SK-N-MC (cell line): ENCODE measurements around the gene IL22.

Experiments used
- DNase-seq: peaks from one replicate; pipeline ENCODE4 v3.0.0-alpha.2; 2011; ENCODE audit warnings: low read depth, low spot score
- H3K27ac ChIP-seq: fragments of 200-600 bp; sonication (generic); 2 replicates; pipeline ENCODE4 v1.5.1; 2016; ENCODE audit warnings: mixed run types
- H3K36me3 ChIP-seq: fragments of 200-600 bp; sonication (generic); 2 replicates; pipeline ENCODE4 v1.6.1; 2017; ENCODE audit warnings: antibody characterized with exemption, low read length, mixed read lengths; ENCODE audit not compliant: insufficient read depth
- H3K4me3 ChIP-seq: fragments of 200-600 bp; sonication (generic); 2 replicates; pipeline ENCODE4 v1.5.1; 2016
- H3K9ac ChIP-seq: fragments of 200-600 bp; sonication (generic); 2 replicates; pipeline ENCODE4 v1.8.0; 2017; ENCODE audit warnings: mixed run types, mixed read lengths; ENCODE audit not compliant: insufficient read length
- H3K9me3 ChIP-seq: fragments of 200-600 bp; sonication (generic); 2 replicates; pipeline ENCODE4 v1.6.1; 2017; ENCODE audit warnings: low read depth, mild to moderate bottlenecking, antibody characterized with exemption, low read length, moderate library complexity, mixed read lengths
- EZH2 ChIP-seq: fragments of 200-600 bp; sonication (generic); IDR thresholded peaks from one replicate; pipeline ENCODE4 v1.6.1; 2017; ENCODE audit warnings: antibody characterized with exemption
- FOXP2 ChIP-seq: optimal IDR thresholded peaks from 2 replicates; pipeline ENCODE3; 2011; ENCODE audit warnings: mild to moderate bottlenecking, moderate library complexity; ENCODE audit not compliant: insufficient read depth; ENCODE audit errors: extremely low read length, control extremely low read depth
- POLR2AphosphoS5 ChIP-seq: IDR thresholded peaks from 2 replicates; pipeline ENCODE4 v1.6.1; 2012; ENCODE audit warnings: mild to moderate bottlenecking, low read depth, low read length, borderline replicate concordance

IL22 gene

DNA sequence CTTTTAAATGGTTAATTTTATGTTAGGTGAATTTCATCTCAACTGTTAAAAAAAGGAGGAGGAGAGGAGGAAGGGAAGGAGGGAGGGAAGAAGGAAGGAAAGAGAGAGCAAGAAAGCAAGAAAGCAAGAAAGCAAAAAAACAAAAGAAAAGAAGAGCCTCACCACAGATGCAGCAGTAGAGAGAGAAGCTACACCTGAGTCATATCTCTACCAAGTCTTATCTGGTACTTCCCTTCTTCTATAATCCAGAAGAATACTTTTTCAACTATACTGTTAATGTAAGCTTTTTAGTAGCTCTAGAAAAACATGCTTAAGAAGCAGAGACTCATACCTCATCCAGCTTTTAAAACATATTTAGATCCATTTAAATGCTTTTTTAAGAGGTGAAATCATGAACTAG is 22.2 kb downstream of the IL22 start:
- TF ChIP-seq POLR2AphosphoS5: no peak
- TF ChIP-seq EZH2: no peak
- TF ChIP-seq FOXP2: no peak
- H3K36me3 ChIP-seq: no peaks in the 10 kb centered on the region

DNA sequence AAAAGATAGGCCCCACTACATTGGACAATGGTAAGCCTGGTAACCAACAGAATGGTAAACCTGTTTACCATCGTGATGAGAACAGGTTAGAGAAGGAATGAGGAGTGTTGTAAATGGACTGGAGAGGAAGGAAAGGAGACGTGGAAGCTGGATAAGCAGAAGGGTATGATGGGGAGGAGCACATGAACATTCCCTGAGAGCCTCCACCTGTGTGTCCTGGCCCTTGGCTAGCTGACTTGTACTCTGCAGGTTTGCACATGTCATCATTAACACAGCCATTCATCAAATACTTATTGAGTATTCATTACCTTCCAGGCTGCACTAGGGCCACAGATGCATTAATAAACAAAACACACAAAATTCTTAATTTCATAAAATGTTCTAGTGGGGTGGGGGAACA is 23.4 kb downstream of the IL22 start:
- no peaks in the 10 kb centered on the region for H3K36me3 ChIP-seq
- TF ChIP-seq EZH2: no peak
- no peak for TF ChIP-seq POLR2AphosphoS5
- TF ChIP-seq FOXP2: no peak
- H3K4me3 ChIP-seq: no peak overlapping the region
- H3K9ac ChIP-seq: no peak overlapping the region
- no peak overlapping the region for H3K27ac ChIP-seq
- DNase-seq: no peak
- no peaks in the 10 kb centered on the region for H3K9me3 ChIP-seq

More for the DNA sequence above, 22.2 kb downstream of the IL22 start:
- Histone ChIP-seq H3K9ac (no peak overlapping the region), H3K9me3 (no peaks in the 10 kb centered on the region), H3K27ac (no peak overlapping the region), H3K4me3 (no peak overlapping the region)
- DNase-seq: no peak

DNA sequence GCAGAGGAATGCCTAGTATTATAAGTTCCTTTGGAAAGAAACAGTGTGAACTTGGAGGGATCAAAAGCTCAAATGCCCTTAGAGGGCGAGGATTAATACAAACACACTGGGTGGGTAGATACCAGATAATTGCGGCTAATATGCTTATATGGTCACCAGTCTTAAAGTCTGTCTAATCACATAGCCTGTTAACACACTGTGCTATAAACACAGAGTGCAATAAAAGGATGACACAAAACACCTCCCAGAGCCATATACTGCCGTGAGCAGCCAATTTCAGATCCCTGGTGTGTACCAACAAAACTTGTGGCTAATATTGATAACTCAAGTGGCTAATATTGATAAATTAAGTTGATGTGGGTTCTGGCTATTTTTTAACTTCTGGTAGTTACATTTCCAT is 26.0 kb downstream of the IL22 start:
- Histone ChIP-seq H3K4me3 (no peak overlapping the region), H3K9me3 (no peaks in the 10 kb centered on the region), H3K27ac (no peak overlapping the region), H3K9ac (no peak overlapping the region), H3K36me3 (no peaks in the 10 kb centered on the region)
- DNase-seq: no peak
- TF ChIP-seq EZH2 (no peak), FOXP2 (no peak), POLR2AphosphoS5 (no peak)

DNA sequence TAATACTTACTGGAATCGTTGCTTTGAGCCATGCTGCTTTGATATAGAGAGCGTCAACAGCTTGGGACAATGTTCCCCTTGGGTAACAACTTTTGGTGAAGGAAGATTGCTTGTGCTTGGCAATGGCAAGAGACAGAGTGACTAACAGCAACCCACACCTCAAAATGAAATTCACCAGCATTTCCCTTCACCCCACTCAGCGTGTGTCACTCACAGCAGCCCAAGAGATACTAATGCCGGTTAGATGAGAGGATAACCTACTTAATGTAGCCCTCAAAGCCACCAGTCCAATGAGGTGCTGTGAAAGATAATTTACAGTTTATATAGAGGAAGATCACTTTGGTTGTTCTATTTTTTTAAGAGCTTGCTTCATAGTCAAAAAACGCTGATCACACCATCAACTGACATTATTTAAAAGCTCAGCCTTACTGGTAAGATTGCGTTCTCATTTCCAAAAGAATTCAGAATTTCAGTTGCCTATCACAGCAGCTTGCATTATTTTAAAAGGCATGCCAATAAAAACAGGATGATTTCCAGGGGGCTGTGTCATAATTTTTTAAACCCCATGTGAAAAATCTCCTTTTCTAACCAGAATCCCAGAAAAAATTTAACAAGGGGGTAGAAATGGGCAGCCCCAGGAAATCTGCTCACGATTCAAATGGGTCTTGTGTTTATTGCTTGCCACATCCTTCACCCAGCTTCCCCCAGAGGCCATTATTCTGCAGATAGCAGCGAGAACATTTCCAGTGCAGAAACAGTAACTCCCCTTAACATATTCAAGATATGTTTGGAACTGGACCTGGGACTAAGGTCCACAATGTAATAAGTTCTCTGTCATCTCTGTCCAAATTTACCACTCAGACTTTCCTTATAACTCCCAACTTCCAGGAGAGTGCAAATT is 27.6 kb downstream of the IL22 start, which contains the start of gene IL26:
TSS of gene IL26 (minus strand) at position 235 of the 901 bp plus-strand sequence. CDS start at position 181, 54 bp downstream.
- no peak within 1 kb of the TSS for H3K9ac ChIP-seq
- TF ChIP-seq POLR2AphosphoS5 (no peak), FOXP2 (no peak), EZH2 (no peak)
- H3K27ac ChIP-seq: no peak within 1 kb of the TSS
- no peak for DNase-seq
- H3K9me3 ChIP-seq: no peaks in the 10 kb centered on the region
- no peaks in the 10 kb centered on the region for H3K36me3 ChIP-seq
- no peak within 1 kb of the TSS for H3K4me3 ChIP-seq

DNA sequence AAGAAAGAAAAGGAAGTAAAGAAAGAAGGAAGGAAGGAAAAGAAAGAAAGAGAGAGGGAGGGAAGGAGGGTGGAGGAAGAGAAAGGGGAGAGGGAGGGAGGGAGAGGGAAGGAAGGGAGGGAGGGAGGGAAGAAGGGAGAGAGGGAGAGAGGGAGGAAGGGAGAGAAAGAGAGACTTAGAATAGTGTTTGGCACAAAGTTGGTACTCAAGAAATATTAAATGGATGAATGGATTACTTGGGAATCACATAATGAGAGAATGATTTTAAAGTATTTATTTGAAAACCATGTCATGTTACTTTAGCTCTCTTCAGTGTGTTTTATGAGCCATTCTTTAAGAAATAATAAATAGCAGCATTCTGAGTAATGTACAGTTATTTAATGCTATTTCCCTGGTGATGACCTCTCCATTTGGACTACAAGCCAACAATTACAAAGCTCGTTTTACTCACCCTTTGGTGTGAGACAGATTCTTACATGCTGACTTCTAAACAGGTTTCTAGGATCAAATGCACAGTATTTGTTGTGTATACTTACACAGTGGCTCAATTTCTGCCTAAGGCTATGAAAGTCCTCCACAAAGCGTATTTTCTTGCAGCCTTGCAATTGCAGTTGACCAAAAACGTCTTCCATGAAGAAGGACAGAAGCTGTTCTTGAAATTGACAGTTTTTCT is 28.7 kb downstream of the IL22 start:
- no peak overlapping the region for H3K27ac ChIP-seq
- DNase-seq: no peak
- H3K4me3 ChIP-seq: no peak overlapping the region
- no peaks in the 10 kb centered on the region for H3K9me3 ChIP-seq
- no peak for TF ChIP-seq POLR2AphosphoS5
- no peak for TF ChIP-seq EZH2
- no peak for TF ChIP-seq FOXP2
- no peaks in the 10 kb centered on the region for H3K36me3 ChIP-seq
- no peak overlapping the region for H3K9ac ChIP-seq

DNA sequence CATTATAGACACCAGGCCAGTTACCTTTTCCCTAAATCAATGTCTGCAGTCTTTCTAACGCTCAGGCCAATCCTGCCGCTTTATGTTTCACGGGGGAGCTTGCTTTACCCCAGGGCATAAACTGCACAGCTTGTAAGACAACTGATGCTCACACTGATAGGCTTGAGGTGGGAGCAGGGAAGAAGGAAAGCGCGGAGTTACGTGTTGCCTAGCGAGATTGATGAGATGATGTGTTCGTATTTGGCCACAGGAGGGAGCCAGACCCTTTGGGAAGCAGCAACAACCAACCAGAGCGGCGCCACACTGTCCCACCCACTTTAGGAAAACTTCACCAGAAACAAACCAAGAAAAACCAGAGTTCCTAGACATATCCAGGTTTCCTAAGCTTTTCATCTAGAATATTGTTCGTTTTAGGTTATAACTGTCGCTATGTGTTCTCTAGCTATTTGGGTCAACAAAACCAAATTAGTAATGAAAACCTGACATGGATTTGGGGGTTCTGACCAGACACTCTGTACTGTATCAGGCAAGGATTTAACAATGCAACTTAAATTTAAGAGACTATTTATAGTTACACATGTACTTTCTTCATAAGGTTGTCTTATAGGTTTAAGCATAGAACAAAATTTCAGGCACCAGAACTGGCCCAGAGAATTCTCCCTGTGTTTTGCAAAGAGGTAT is 30.2 kb downstream of the IL22 start:
- H3K36me3 ChIP-seq: no peaks in the 10 kb centered on the region
- no peak overlapping the region for H3K9ac ChIP-seq
- H3K9me3 ChIP-seq: no peaks in the 10 kb centered on the region
- no peak overlapping the region for H3K27ac ChIP-seq
- H3K4me3 ChIP-seq: peak overlapping the region; percentile 66
- peak; percentile 79 for DNase-seq
- TF ChIP-seq FOXP2: no peak
- TF ChIP-seq EZH2: no peak
- TF ChIP-seq POLR2AphosphoS5: no peak

DNA sequence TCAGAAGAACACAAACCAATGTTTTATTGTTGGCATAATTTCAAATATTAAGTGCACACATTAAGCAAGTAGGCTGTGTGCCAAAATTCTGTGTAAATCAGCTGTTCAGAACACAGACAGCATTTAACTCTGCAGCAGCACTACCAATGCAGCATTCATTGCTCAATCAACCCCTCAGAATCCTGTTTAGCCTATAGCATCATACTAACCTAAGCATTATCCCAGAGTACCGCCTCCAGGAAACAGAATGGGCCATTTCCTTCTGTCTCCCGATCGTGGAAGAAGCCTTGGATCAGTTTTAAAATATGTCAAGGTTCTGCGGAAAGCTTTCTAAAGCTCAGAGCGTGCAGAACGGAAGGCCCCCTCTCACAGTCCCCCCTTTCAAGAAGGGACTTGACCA is 31.1 kb downstream of the IL22 start:
- DNase-seq: no peak
- no peak overlapping the region for H3K27ac ChIP-seq

DNA sequence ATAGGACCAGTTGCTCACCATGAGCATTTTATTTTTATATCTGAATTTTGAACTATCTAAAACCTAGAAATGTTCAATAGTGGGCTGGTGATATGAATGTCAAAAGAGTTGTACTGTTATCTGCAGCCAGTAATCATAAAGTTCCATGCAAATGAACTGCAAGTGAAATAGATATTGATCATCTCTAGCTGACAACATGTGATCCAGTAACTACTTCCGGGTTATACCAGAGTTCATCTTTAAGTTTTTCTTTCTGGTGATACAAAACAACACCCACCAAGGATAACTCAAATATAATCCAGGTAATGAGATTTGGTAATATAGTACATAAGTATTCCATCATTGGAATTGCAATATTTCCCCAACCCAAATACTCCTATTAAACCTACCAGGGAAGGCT is 31.9 kb downstream of the IL22 start:
- Histone ChIP-seq H3K36me3 (no peaks in the 10 kb centered on the region), H3K9ac (no peak overlapping the region), H3K9me3 (no peaks in the 10 kb centered on the region), H3K27ac (no peak overlapping the region), H3K4me3 (no peak overlapping the region)
- no peak for TF ChIP-seq FOXP2
- no peak for TF ChIP-seq POLR2AphosphoS5
- no peak for TF ChIP-seq EZH2
- no peak for DNase-seq

More for the DNA sequence above, 31.1 kb downstream of the IL22 start:
- Histone ChIP-seq H3K9me3 (no peaks in the 10 kb centered on the region), H3K4me3 (peak overlapping the region; percentile 66), H3K36me3 (no peaks in the 10 kb centered on the region), H3K9ac (no peak overlapping the region)
- TF ChIP-seq FOXP2 (peak; percentile 39), EZH2 (no peak), POLR2AphosphoS5 (no peak)
